Measurements from ENCODE around the gene PLCB4. TPM values are rescaled to one million over a fixed set of nuclear protein-coding genes. Genes with fewer than 3 reads are reported as not detected.

The PLCB4 gene
- total and polyA plus RNA-seq, 2 experiments from 2014 or later, result 6.5 to 16.1 TPM

- H3K4me2 ChIP-seq, result no peak overlapping the region
- Mint-ChIP-seq H3K27me3 (ENCODE audit: insufficient read depth, low read depth, poor library complexity) (no peaks in the 10 kb centered on the region), H3K4me1 (peaks cover 11% of the 10 kb centered on the region; the same call in 2 of the 3 replicates), H3K27ac (peak overlapping the region; percentile 84; the same call in 1 of the 2 replicates), H3K4me3 (no peak overlapping the region), H3K9me3 (no peaks in the 10 kb centered on the region), H3K36me3 (ENCODE audit: low read depth) (no peaks in the 10 kb centered on the region)
- no peaks in the 10 kb centered on the region for H3K9me2 ChIP-seq (ENCODE audit: insufficient read depth)
- H3K4me1 ChIP-seq (ENCODE audit: insufficient read depth), result no peaks in the 10 kb centered on the region
- no peaks in the 10 kb centered on the region for H3K79me2 ChIP-seq (replicated peaks; ENCODE audit: insufficient read depth)
- H3K27me3 ChIP-seq (ENCODE audit: insufficient read depth), result no peaks in the 10 kb centered on the region
- TF ChIP-seq CREB1 (CRISPR knock-in tag; IDR thresholded peaks at IDR 0.05; ENCODE audit: low read depth) (no peak), EZH2 (IDR thresholded peaks at IDR 0.05; ENCODE audit: low read depth, unreplicated experiment) (no peak), STAT1 (IDR thresholded peaks at IDR 0.05; ENCODE audit: unreplicated experiment) (no peak), REST (IDR thresholded peaks at IDR 0.05; ENCODE audit: unreplicated experiment) (no peak), ZNF114 (CRISPR knock-in tag; IDR thresholded peaks at IDR 0.05) (no peak), ZNF462 (CRISPR knock-in tag; IDR thresholded peaks at IDR 0.05) (no peak), EZH2phosphoT487 (IDR thresholded peaks at IDR 0.05; ENCODE audit: unreplicated experiment) (no peak), ETS1 (IDR thresholded peaks at IDR 0.05) (no peak), NANOG (IDR thresholded peaks at IDR 0.05; ENCODE audit: borderline replicate concordance) (no peak), POLR2AphosphoS5 (IDR thresholded peaks at IDR 0.05; ENCODE audit: low read depth) (no peak), CTCF (conservative IDR thresholded peaks at IDR 0.05; ENCODE audit: low read depth in 2 of 2) (no peak)
- DNase-seq (ENCODE audit: low spot score), result no peak
- H3K36me3 ChIP-seq (ENCODE audit: insufficient read depth), result no peaks in the 10 kb centered on the region
- H3K4me3 ChIP-seq, result no peak overlapping the region
- no peaks in the 10 kb centered on the region for H4K20me1 ChIP-seq (replicated peaks; ENCODE audit: insufficient read depth)
- H3K27ac ChIP-seq (ENCODE audit: low read depth), result no peak overlapping the region
- H3F3A ChIP-seq (replicated peaks; ENCODE audit: low read depth), result no peaks in the 10 kb centered on the region
- no peak overlapping the region for H2AFZ ChIP-seq
- no peak for ATAC-seq
Observed at GRCh38 chr20:9348316-9348715, 279.4 kb downstream of the PLCB4 start.

All from GM23338 (cell line).